NCI-H187 treated with DMSO at 0.1 percent for 48 hours (cell line): ENCODE data around the gene GHRL.

ENCODE experiments used
- DNase-seq: peaks from one replicate; lab custom pipeline; 2025; lab: John Stamatoyannopoulos, UW

Gene GHRL

DNA sequence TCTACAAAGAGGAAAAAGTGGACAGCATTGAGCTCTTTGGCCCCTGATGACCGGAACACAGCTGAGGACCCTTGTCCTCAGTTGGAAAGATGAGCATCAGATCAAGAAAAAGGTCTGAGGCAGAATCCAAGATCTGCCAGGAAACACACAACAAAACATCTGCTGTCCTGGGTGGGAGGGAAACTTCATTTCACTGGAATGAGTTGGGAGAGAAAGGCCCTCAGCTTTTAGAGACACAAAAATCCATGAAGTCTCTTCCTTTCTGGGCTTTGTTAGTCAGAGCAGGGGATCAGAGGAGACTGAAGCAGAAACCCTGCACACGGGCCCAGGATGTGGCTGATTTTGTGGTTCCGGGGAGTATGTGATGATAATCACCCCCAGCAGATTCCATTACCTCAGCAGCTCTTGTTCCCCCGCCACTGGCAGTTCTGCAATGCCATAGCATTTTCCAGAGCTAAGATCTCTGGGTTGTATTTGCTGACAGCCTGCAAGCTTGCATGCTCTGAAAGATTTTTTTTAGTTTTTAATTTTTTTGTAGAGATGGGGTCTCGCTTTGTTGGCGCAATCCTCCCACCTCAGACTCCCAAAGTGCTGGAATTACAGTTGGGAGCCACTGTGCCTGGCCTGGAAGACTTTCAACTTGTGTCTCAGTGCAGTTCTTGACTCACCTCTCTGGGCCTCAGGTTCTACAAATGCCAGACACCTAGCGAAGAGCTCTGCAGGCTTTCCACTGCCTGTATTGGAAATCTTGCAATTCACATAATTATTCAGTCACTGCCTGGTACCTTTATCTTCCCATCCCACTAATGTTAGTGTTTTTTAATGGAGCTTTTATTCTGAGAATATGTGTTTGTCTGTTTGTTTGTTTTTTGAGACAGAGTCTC, 50.3 kb downstream of the GHRL start:
- no peak for DNase-seq

DNA sequence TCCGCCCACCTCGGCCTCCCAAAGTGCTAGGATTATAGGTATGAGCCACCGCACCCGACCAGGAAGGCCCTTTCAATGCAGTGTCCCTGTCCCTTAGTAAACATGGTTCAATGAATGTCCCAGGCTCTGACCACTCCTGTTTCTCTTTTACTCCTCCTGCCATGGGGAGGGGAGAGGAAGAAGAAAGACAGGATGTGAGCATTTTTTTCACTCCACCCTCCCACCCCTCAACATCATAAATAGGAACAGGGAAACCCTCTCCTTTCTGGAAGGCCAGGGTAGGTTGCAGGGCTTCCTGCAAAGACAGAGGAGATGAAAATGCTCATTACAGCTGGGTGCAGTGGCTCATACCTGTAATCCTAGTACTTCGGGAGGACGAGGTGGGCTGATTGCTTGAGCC, 51.9 kb downstream of the GHRL start:
- DNase-seq, result no peak

GRCh38 chr3:10238345-10239183, 54.2 kb downstream of the GHRL start:
- no peak for DNase-seq
